ENCODE data around the gene SLC1A3.
"Not testable (repeated sequence)": the region's sequence is repeated elsewhere in the genome, so short reads cannot be mapped to it uniquely, and the experiment has no call there.

SLC1A3 gene

DNA sequence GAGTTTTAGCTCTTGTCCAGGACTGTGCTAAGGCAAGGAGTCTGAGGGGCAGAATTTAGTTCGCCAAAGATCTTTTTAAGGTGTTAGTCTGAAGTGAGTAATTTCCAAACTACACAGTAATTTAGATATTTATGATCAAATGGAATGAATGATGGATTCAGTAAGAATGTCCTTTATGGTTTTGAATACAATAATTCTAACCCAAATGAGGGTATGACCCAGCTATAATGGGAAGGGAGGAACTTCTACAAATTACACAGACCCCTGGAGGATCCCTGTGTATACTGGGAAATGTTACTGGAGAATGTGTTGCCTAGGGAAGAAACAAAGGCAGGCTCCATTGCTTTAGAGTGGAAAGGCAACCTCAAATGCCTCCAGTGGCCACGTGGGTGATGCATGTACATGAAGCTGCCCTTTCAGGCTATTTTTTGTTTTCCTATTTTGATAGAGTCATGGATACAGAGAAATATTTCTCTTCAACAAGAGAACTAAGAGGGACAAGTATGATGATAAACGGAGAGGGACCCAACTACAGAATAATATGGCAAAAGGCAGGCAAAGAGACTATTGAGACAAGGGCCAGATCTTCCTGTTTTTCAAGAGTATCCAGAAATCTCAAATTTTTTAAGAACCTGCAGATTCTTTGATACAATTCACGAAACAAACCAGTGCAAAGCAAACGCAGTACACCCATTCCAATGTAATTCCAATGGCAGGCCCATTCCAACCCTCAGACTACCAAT is 25.4 kb downstream of the SLC1A3 start:
- no peak for DNase-seq

DNA sequence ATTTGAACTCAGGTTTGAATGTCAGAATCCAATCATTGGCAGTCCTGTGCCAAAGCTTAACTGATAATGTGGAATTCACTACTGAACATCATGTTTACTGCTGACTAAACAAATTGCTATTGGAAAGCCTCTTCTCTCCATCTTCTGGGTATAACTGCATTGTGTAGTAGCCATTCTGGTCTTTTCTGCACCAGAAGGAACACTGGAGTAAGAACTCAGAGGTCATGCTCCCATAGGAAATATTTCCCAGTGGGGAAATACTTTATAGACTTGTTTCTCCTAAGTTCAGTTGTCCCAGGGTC is 25.9 kb downstream of the SLC1A3 start:
- no peak for DNase-seq

DNA sequence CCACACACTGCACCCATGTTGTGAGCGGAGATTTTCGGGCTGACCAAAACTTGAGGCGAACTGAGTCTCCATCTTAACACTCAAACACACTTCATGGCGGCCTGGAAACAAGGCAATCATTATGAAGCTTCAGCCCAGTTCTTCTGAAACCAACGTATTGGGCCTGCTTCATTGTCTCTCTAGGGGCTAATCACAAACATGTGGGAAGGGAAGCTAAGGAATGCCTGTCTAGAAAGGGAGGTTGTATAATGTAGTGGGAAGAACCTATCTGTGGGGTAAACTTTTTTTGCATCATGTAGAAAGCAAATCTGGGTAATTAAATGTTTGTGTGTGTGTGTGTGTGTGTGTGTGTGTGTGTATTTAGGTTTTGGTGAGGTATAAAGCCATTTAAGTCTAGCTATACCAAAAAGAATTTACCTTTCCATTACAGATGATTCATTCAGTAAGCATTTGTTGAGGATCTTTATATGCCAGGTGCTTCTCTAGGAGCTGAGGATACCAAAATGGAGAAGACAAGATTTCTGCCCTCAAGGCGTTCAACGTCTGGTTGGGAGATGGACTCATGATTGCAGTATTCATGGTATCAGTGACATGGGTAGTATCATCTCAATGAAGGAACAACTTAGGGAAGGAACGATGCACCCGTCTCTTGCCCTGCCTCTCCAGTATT is 29.4 kb downstream of the SLC1A3 start:
- DNase-seq: no peak

DNA sequence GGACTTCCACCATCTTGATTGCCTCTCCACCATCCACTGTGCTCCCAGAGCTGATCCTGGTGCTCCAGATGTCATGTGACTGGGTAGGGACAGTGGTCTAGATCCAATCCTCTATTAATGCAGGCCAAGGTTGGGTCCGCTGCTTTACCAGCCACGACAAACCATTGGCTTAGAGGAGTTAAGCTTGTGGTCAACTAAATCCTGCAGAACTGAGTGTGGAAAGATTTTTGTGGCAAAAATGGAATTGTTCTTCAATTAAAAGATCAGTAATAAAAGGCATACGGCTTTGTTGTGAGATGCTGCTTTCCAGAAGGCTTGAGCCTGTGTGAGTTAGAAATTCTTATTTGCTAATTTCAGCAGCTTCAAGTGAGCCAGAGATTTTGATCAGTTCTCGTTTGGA is 30.7 kb downstream of the SLC1A3 start:
- no peak for DNase-seq

DNA sequence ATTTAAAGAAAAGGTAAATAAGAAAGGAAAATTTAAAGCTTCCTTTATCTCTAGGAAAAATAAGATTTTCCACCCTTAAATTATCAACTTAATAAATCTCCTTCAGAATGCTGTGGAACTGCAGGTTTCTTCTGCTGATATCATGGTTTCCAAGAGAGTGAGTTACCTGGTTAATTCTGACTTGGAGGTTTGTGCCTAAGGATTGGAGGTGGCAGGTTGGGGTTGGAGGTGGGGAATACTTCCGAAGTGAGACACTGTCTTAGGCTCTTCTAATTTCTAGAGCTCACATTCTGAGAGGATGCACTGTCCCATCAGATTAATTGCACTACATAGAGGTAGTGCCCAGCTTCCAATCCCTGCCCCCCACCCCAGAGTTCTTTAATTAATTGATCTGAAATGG is 31.1 kb downstream of the SLC1A3 start:
- DNase-seq: no peak

DNA sequence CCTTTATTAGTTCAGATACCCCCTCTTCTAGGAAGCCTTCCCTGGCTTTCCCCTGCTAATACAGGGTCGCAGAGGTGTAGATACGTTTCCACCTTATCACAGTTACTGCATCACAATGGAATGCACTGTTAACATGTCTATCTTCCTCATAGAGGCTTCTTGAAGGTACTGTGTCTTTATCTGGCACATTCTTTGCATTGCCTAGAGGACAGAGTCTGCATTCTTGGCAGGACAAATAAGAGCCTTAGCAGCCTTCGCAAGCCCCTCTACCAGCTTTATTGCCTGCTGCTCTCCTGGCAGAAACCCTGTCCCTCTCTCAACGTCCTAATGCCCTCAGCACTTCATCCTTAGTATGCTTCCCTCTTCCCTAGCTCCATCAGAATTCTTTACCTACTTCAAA is 31.6 kb downstream of the SLC1A3 start:
- no peak for DNase-seq

DNA sequence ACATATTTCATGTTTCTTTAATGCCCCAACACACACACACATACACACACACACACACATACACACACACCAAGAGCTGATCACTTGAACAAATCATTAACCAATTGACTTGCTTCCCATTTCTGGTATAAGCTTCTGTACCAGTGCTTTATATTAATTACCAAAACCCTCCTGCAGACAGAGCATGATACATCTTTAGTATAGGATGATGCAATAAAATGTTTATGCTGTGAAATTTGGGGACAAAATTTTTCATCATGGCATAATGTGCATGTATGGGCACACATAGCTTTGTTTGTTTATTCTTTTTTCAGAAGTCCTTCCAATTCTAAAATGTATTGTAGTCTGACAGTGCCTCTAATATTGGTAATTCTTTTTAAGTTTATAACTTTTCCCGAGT is 34.5 kb downstream of the SLC1A3 start:
- no peak for DNase-seq

DNA sequence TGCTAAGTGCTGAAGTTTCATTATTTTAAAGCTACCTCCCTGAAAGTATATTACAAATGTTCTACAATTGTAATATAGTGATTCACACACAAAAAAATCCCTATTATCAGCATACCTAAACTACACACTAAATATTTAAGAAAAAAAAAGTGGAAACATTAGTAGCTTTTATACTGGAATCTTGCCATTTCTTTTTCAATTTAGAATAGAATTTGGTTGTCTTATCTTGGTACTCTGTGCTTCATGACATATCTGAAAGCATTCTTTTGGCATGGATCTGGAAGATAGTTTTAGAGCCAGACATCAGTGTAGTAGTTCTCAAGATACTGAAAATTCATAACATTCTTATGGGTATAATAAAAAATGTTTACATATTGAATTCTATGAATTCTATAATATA is 35.0 kb downstream of the SLC1A3 start:
- DNase-seq: no peak

DNA sequence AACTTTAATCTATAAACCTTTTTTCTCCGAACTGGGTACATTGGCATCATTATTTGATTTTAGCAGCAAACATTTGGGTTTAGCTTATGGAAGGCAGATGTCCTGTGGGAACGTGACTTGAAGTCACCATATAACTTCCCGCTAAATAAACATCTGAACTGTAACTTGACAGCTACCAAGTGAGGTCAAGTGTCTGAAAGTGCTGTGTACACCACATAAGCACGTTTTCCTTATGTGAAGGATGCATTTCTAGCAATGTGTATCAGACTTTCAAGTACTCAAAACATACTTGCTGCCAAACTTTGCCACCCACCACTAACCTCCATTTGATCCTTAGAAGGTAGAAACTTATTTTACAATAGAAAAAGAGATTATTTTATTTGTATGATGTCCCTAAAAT is 35.7 kb downstream of the SLC1A3 start:
- no peak for DNase-seq

DNA sequence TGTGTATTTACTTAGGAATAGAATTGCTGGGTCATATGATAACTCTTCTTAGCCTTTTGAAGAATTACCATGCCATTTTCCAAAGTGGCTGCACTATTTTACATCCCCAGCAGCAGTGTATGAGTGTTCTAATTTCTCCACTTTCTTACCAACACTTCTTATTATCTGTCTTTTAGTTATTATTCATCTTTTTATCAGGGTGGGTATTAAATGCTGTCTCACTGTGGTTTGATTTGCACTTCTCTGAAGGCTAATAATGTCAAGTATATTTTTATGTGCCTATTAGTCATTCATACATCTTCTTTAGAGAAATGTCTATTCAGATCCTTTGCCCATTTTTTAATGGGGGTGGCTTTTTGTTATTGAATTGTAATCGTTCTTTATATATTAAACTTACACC is 36.8 kb downstream of the SLC1A3 start:
- no peak for DNase-seq

DNA sequence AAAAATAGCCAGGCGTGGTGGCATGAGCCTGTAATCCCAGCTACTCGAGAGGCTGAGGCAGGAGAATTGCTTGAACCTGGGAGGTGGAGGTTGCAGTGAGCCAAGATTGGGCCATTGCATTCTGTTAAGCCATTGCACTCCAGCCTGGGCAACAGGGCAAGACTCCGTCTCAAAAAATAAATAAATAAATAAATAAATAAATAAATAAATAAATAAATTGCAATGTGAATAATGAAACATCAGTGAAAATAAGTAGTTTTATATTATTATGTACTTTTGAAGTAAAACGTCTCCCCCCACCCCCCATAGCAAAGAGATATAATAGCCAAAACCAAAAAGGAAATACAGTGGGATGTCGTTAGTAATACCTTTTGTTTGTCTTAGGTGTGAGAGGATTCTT is 37.4 kb downstream of the SLC1A3 start:
- not testable (repeated sequence) for DNase-seq

DNA sequence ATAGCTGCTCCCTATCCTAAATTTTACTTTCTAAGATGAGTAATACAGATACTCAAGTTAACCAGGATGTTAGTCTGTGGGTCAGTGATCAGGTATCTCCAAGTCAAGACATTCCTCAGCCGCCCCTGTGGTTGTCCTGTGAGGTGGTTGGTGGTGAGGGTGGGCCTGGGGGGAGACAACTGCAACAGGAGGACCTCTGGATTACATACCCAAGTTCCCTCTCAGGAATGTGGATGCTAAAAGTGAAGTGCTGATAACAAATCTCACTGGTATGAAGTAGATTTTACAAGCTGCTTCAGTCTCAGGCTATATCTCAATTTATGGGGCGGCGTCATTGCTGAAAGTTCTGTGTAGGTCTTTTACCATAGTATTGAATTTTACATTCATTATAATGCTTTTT is 38.3 kb downstream of the SLC1A3 start:
- DNase-seq: no peak

DNA sequence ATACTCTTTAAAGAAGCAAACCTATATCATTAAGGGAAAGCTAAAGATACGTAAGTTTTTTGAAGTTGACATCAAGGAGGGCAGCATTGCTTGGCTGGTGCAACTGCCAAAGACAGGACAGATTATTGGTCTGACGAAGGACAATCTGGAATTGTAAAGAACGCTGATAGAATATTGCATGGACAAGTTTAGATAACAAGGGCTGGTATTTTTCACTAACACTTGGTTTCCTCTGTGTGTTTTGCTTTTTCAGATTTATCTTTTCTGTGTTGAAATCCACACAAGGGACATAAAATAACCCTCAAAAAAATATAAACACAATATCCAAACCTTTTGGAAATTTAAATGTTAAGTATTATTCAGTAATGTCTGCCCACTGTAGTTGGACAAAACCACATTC is 39.7 kb downstream of the SLC1A3 start:
- no peak for DNase-seq

DNA sequence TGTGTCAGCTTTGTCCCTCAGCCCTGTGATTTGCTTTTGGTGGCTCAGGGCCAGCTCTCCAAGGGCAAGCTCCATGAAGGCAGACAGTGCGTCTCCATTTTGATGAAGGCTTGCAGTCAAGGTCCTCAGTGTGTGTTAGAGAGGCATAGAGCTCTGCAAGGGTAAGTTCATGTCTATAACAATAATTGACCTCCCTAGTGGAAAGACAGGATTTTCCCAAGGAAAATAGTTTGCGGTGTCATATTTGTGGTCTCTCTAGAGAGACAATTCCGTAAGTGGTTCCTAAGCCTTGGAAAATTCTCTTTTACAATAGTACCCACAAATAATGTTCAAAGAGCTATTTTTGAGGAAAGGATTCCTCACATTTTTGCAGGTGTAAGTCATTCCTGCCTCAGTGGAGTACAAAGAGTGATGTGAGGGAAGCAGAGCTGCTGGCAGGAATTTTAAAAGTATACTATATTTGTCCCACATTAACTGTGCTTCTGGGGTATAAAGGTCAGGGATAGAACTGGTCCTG is 40.2 kb downstream of the SLC1A3 start:
- DNase-seq: no peak

DNA sequence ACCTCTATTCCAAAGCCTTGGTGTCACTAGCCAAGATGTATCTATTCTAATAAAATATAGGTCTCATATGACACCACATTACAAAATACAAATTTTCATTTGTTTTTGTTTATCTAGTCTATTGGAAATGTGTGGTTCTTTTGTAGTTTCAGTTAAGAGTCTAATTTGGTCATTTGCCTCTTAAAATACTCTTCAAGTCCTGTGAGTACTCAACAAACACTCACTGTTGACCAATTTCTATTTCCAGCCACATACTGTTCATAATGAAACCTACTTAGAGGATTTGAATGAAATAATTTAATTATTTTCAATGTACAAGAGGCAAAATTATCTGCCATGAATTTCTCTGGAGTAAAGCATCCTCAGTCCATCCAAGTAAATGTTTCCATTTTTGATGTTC is 40.6 kb downstream of the SLC1A3 start:
- DNase-seq: no peak

DNA sequence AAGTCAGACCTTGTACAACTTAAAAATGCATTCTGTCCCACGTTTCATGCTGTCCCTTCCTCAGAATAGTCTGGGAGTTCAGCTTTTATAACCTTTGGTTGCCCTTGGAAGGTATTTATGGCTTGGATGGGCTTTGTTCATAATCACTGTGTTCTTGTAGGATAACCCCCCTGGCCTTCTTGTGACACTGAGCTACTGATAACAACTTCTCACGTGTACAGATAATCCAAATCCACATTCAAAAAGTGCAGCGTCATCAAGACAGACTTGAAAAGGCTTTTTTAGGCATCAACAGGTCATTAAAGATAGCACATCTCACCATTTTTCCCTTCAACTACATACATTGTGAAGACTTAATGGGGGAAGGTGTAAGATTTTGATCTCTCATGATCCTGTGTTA is 42.0 kb downstream of the SLC1A3 start:
- no peak for DNase-seq

DNA sequence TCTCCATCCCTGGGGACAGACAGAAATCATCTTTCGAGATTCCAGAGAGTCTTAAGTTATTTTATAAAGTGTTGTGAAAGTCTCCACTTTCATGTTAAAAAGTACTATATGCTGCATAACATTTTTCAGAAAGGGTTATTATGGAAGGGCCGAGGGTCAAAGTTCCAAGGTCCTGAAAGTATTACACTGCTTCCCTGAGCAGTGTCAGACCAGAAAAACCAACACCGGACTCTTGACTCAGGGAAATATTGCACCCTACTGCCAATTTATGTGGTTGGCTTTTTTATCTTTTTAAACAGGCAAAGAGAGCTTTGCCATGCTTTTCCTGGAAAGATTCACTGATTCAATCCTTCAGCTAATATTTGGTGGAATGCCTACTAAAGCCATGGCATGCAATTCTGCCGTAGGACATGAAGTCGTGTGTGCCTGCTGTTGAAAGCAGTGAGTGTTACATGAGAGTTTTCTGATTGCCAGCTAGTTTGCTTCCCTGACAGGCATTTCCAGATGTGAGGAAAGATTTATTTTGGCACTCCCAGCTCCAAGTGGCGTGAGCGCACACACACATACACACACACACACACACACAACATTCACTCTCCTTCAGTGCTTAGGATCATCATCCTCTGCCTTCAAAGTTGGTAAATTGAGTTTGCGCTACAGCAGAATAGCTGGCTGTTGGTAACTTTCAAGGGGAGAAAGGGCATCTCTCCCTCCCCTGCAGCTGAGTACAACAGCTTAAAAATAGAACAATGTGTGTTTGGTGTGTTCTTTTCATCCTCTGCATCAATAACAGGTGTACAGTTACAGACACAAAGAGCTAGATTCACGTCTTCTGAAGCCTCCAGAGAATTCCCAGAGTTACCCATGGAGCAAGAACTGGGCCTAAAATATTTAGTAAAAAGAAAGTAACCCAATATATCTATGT is 45.6 kb downstream of the SLC1A3 start:
- DNase-seq: no peak

DNA sequence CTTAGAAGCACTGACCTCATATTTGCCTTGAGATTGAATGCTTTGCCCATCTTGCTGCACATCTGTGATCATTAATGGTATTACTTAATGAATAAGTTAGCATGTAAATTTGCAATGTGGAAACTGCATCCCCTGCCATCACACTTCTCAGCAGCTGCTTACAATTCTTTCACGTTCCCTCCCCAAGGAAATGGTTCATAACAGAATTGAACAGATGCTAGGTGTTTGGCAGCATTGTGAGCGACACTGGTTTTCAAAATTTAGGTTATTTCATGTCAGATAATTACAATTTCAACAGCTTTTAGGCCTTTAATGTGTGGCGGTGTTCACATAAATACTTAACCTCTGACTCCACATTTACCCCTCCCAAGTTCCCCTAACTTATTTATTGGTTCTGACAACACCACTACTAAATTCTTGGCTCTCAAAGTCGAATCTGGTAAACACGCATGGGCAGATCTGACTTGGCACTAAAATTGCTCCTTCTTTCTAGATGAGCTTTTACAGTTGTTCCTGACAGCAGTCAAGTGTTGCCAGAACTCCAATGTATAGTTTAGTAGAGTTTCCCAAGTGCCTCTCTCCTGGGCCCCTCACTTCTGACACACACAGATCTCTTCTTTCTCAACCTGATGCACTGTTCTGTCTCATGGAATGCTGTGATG is 46.8 kb downstream of the SLC1A3 start:
- DNase-seq: no peak

DNA sequence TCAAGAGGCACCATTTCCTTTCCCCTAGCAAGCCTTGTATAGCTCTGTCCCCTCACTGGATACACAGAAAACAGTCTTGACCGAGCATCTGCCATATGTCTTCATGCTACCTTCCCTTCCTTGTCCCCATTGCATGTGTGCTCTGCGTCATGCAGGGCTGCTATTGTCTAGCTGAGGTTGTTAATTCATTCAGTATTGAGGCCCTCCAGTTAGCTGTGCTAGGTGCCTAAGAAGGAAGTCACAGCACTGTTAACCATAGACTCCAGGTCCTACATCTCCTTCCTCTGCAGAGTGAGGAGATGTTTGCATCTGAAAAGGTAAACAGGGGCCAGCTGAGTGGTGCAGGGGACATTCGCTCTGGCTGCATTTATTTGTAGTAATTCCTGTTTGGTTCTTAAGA is 48.2 kb downstream of the SLC1A3 start:
- no peak for DNase-seq

DNA sequence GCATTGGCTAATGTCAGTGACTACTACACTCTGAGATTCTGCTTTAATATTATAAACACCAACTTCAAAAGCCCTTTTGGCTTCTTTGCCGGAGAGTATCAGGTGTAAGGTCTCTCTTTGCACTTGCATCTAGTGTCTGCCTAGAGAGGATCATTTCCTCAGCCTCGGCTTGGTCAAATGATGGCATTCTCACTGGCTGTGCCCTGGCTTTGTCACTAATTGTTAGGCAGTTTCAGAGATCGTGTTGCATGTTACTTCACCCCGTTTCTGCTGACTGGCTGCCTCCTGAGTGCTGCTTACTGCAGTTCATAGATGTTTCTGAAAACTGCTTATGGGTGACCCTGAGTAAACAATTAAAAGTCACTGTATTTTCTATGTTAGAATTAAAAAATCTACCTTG is 48.8 kb downstream of the SLC1A3 start:
- no peak for DNase-seq

DNA sequence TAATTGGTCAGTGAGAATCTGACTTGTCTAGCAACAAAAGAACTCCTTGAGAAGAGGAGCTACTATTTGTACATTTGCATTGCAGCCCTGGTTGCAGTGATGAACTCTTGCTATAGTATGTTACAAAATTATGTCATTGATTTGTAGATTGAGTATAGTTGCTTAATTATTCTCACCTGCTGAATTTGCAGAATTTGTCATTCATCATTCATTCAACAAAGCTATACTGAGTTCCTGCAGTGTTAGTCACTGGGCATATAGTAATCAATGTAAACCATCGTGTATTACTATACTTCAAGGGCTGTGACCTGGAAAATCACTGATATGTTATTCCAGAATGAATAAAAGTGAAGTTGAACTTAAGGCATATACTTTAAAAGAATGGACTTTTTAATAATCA is 50.1 kb downstream of the SLC1A3 start:
- DNase-seq: no peak

DNA sequence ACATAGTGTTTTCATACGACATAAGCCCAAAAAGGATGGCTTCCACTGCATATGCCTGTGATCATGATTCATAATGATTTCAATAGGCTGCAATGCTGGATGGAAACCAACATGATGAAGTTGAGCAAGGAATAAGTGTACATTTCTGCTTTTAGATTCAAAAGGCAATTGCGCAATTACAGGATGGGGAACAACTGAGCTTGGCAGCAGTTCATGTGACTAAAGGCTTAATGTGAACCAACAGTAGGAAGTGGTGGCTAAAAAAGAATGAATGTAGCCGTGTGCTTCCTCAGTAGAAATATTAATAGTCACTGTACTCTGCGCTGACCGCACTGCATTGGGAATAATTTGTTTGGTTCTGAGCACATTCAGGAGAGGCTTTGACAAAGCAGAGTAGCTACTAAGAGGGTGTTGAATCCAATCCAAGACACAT is 51.2 kb downstream of the SLC1A3 start:
- no peak for DNase-seq

Data from activated CD8-positive, alpha-beta memory T cell treated with anti-CD3 and anti-CD28 coated beads, Interleukin-2, amount 50 U/mL, for 4 hours (primary cell).